DMS 273 (cell line): ENCODE measurements around the gene WDR59.
"Not testable (repeated sequence)": the region's sequence is repeated elsewhere in the genome, so short reads cannot be mapped to it uniquely, and the experiment has no call there.

Experiments
- DNase-seq: peaks from one replicate; lab custom pipeline; 2025; ENCODE audit not compliant: unreplicated experiment; lab: John Stamatoyannopoulos, UW

Gene WDR59, protein sequence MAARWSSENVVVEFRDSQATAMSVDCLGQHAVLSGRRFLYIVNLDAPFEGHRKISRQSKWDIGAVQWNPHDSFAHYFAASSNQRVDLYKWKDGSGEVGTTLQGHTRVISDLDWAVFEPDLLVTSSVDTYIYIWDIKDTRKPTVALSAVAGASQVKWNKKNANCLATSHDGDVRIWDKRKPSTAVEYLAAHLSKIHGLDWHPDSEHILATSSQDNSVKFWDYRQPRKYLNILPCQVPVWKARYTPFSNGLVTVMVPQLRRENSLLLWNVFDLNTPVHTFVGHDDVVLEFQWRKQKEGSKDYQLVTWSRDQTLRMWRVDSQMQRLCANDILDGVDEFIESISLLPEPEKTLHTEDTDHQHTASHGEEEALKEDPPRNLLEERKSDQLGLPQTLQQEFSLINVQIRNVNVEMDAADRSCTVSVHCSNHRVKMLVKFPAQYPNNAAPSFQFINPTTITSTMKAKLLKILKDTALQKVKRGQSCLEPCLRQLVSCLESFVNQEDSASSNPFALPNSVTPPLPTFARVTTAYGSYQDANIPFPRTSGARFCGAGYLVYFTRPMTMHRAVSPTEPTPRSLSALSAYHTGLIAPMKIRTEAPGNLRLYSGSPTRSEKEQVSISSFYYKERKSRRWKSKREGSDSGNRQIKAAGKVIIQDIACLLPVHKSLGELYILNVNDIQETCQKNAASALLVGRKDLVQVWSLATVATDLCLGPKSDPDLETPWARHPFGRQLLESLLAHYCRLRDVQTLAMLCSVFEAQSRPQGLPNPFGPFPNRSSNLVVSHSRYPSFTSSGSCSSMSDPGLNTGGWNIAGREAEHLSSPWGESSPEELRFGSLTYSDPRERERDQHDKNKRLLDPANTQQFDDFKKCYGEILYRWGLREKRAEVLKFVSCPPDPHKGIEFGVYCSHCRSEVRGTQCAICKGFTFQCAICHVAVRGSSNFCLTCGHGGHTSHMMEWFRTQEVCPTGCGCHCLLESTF

DNA sequence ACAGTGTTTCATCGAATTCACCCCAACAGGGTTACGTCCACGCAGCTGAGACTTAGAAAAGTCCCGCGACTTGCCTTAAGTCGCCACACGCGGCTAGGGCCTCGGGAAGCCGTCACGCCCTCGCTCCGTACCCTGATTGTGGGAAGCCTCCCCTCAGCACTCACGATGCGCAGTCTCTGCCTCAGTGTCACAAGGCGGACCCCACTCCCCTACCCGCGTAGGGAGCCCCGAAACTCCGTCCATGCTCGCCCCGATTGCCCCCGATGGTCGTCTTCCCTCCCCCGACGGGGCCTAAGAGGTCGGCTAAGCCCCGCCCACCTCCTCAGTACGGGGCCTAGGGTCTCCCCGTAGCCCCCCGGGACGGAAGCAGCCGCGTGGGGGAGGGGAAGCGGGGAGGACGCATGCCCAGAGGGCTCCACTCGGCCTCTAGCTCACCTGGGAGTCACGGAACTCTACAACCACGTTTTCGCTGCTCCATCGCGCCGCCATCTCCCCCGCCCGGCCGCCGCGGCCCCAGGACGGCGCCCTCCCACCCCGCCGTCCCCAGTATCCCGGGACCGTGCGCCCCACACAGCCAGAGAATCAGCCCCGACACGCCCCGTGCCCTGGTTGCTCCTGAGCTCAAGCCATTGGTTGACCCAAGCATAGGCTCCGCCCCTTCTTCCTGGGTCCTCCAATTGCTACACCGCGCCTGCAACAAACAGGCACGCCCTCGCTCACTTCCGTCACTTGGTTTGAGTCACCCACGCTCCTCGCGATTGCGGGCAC, at the start of gene WDR59:
TSS of gene WDR59 (minus strand) at position 595 of the 768 bp plus-strand sequence. CDS start at position 489, 106 bp downstream.
- peak; percentile 100 for DNase-seq

DNA sequence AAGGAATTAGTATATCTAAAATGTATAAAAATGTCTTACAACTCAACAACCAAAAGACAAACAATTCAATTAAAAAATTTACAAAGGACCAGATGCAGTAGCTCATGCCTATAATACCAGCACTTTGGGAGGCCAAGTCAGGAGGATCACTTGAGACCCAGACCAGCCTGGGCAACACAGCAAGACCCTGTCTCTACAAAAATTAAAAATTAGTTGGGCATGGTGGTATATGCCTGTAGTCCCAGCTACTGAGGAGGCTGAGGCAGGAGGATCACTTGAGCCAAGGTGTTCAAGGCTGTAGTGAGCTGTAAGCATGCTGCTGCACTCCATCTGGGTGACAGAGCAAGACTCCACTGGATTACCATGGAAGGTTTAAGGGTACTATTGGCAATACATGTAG, 47.7 kb upstream of the WDR59 start:
- no peak for DNase-seq

DNA sequence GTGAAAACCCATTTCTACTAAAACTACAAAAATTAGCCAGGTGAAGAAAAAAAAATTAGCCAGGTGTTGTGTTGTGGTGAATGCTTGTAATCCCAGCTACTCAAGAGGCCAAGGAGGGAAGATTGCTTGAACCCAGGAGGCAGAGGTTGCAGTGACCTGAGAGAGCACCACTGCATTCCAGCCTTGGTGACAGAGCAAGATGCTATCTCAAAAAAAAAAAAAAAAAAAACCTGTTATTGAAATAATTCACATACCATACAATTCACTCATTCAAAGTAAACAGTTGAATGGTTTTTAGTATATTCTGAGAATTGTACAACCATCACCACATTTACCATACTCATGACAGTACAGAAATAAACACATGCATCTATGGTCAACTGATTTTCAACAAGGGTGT, 44.9 kb upstream of the WDR59 start:
- DNase-seq = no peak

DNA sequence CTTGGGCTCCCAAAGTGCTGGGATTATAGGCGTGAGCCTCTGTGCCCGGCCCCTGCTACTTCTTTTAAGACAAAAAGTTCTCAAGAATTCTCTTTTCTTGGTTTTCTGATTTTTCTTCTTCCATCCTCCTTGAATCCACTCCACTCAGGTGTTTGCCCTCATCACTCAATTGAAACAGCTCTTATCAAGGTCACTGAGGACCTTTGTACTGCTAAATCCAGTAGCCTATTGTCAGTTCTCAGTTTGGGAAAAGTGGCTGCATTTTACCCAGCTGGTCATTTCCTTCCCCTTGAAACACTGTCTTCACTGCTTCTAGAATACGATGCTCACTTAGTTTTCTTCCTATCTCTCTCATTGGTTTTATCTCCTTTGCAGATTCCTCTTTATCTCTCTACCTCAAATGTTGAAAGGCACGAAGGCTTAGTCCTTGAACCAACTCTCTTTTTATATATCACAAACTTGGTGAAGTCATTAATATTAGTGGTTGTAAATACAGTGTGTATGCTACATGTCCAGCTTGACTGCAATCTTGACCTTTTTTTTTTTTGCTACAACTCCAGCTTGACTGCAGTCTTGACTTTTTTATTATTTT, 43.7 kb upstream of the WDR59 start:
- no peak for DNase-seq

DNA sequence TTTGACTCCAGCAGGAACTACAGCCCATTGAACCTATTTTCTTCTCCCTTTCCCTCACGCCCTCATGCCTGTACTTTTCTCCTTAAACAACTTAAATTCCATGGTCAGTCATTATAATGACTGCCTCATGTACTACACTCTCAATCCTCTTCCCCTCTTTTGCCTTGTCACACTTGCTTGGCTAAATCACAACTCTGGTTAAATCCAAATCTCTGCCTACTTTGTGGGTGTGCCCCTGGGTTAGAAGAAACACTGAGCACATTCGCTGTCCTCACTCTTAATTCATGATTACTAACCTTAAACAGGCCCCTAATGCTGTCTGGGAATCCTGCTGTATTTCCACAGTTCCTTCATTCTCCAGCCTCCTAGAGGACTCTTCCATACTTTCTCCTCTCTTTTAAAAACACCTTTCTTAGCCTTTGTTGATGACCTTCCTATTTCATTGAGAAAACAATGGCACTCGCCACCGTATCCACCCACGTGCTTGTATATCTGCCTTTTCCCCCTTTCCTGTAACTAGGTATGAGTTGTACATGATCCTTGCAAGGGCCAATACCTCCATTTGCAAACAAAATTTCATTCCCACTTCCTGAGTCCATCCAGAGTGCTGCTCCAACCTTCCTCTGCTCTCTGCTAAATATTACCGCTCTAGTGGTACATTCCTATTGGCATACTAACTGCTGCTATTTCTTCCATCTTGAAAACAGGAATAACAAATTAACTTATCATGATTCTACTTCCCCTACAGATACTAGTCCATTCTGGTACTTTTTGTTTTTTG, 42.8 kb upstream of the WDR59 start:
- no peak for DNase-seq

DNA sequence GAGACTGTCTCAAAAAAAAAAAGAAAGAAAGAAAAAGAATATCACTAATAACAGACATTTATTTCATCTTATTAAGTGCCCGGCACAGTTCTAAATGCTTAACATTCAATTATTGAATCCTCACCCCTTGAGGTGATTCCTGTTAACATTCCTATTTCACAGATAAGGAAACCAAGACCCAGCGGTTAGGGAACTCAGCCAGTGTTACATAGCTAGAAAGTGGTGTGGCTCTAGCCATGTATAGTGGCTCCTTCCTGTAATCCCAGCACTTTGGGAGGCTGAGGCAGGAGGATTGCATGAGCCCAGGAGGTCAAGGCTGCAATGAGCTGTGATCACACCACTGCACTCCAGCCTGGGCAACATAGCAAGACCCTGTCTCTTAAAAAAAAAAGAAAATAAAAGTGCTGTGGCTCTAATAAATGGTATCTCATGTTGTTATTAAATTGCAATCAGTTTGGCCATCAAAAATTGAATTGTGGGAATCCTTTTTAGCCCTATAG, 42.0 kb upstream of the WDR59 start:
- no peak for DNase-seq

DNA sequence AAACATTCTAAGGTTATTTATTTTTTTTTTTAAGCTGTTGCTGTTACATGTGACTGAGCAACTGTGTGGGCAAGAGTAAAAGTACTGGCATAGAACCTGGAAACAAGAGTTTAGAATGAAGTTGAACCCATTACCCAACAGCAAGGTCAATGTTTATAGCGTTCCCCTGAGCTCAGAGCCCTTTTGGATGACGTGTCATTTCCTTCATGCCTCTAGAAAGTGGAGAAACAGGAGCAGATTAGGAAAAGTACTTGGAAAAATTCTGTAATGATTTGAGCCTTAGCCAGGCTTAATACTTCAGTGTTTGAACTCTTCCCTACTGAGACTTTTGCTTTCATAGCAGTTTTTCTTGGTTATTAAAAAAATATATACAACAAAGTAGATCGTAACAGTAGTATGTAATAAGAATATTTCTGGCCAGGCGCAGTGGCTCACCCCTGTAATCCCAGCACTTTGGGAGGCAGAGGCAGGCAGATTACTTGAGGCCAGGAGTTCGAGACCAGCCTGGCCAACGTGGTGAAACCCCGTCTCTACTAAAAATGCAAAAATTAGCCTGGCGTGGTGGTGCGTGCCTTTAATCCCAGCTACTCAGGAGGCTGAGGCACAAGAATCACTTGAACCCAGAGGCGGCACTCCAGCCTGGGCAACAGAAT, 41.4 kb upstream of the WDR59 start:
- DNase-seq = peak; percentile 18

DNA sequence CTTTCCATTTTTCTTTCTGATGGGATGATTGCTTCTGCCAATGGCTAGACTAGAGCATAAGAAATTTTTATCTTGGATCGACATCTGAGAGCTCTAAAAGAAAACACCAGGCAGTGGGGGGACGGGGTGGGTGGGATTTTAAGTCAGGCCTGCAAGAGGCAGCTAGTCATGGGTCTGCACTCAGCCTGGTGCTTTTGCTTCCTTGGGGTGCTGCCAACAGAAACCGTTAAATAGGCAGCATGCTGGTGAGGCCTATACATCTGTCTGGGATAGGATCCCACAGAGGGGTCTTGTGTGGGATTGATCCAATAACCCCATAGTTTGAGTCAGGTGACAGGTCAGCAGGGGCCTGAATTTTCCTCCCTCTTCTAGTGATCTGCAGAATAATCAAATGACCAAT, 40.8 kb upstream of the WDR59 start:
- peak; percentile 88 for DNase-seq

DNA sequence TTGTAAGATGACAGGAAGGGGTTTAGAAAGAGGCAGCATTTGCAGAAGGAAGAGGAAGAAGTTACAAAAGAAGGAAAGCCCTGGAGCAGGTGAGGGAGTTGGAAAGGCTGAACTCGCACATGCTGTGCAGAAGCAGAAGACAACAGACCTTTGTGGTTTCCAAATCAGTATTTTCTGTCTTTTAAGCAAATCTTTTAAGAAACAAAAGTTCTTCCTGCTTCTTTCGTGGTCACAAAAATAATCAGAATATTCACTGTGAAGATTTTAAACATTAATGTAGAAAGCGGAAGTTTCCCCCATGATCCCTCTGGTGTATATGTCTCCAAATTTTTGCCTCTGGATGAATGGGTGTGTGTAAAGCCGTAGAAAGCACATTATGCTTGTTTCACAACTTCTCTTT, 39.7 kb upstream of the WDR59 start:
- DNase-seq = no peak

DNA sequence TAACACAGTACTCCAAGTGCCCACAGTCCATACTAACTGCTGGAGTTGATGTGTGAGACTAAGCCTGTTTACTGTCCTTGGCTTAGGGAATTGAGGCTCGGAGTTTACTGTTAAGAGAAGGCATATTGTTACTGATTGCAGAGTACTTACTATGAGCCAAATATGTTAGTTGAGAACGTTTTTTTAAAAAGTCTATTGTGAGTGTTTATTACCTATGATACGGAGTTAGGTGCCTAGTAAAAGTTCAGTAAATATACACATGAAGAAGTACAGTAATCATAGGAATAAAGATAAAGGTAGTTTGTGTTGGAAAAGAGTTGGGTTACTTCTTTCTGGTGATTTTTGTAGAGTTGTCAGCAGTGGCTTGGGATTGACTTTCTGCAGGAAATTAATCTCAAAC, 39.3 kb upstream of the WDR59 start:
- no peak for DNase-seq

DNA sequence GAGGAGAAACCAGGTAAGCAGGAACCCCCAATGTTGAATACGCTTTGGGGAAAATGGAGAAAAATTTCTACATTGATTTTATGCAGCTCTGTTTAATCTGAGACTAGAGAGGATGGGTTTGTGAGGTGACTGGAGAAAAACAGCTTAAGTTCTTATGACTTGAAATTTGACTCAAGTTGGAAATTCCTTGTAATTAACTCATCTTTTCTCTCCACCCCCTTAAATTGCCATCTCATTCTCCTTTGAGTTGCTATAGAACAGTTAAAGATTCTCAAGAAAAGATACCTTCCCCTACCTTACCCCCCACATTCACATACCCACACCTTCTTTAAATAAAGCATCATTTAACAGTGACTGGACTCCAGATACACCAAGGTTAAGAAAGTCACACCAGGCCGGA, 38.1 kb upstream of the WDR59 start:
- DNase-seq = no peak

DNA sequence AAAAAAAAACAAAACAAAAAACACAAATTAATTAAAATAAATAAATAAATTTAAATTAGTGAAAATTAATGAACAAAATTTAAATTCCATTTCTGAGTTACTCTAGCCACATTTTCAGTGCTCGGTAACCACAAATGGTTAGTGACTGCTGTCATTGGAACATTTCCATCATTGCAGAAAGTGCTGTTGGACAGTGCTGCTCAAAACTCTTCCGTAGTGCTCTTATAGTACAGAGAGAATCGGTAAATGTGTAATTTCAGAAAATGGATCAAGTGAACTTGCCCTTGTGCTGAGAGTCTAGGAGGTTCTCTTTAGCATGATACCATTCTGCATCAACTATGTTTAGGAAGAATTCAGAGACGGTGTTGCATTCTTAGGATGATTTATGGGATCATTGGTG, 37.6 kb upstream of the WDR59 start:
- DNase-seq = no peak

DNA sequence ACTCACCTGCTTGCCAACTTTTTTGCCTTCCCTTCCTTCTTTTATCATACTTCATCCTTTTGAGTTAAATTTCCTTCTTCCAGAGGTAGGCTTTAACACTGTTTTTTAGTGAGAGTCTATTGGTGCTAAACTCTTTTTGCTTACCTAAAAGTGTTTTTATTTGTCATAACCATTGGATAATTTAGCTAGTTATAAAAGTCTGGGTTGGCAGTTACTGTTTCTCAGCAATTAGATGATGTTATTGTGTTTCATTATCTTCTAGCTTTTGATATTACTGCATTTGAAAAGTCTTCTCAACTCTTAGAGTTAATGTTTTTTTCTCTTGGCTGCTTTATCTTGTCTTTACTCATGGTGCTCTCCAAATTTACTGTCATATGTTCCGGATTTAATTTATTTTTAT, 36.5 kb upstream of the WDR59 start:
- DNase-seq = no peak

DNA sequence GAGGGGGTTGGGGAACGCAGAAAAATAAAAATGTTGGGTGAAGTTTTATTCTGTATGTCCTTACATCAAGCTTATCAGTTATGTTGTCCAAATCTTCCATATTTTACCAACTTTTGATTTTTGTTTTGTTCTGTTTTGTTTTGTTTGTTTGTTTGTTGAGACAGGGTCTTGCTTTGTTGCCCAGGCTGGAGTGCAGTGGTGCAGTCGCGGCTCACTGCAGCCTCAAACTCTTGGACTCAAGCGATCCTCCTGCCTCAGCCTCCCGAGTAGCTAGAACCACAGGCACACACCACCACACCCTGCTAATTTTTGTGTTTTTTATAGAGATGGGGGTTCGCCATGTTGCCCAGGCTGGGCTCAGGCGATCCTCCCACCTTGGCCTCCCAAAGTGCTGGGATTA, 34.7 kb upstream of the WDR59 start:
- no peak for DNase-seq

DNA sequence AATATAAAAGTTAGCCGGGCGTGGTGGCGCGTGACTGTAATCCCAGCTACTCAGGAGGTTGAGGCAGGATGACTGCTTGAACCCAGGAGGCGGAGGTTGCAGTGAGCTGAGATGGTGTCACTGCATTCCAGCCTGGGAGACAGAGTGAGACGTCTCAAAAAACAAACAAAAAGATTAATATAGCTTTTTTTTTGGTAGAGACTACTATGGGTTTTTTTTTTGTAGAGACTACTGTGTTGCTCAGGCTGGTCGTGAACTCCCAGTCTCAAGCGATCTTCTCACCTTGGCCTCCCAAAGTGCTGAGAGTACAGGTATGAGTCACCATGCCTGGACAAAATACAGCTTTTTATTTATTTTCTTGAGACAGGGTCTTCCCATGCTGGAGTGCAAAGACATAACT, 34.1 kb upstream of the WDR59 start:
- DNase-seq = no peak

DNA sequence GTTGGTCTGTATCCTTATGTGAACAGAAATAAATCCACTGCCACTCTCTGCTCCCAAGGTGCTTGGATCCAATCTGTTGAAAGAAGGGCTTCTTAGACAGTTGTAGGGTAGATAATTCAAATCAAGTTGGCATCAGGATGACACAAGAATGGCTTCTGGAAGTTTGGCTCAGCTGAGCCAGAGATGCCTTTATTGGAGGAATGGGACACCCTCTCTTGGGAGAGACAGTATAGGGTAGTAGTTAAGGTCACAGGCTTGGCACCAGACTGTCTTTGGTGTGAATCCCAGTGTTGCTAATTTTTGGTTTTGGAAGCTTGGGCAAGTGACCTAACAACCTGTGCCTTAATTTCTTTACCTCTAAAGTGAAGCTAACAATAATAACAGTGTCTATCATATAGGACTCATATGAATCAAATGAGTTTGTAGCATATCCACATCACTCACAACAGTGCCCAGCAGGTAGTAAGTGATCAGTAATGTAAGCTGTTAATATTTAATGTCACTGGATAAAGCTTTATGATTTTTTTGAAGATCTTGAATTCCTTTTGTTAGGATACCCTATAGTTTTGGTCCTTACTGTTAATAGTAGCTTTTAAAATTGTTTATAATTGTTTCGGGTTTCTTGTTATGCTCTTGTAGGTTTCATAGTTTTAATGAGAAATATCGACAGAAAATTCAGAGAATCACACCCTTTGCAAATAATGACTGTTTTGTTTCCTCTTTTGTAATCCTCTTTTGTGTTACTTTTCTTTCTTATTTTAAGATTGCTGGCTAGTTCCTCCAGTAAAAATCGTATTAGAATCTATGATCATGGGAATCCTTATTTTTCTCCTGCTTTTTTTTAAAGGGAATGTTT, 33.0 kb upstream of the WDR59 start:
- DNase-seq = no peak

DNA sequence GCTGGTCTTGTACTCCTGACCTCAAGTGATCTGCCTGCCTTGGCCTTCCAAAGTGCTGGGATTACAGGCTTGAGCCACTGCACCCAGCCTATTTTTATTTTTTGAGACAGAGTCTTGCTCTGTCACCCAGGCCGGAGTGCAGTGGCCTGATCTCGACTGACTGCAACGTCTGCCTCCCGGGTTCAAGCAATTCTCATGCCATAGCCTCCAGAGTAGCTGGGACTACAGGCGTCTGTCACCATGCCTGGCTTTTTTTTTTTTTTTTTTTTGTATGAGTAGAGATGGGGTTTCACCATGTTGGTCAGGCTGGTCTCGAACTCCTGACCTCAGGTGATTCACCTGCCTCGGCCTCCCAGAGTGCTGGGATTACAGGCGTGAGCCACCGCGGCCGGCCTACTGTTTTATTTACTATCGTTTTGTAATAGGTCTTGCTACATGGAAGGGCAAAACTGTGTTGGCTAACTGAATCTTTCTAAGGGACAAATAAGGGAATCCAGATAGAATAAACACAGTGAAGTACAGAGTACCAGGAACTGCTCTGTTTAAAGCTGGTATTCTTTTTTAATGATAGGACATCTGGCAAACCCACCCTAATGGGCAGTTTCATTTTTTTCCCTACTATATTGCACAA, 31.6 kb upstream of the WDR59 start:
- not testable (repeated sequence) for DNase-seq

DNA sequence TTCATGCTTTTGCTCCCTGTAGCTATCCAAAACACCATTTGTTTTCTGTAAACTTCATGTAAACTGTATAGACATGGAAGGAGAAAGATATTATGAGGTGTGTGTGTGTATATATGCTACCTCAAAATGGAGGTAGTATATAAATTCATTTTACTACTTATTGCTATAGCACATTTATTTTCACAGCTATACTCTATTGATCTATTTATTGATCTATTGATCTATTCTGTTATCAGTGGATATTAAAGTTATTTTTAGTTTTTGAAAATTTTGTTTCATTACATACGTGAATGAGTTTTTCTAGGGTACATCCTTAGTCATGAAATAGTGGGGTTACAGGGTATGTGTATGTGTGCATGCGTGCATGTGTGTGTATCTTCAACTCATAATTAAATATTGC, 29.4 kb upstream of the WDR59 start:
- no peak for DNase-seq
